ENCODE results near the gene CPTP. TPM values are rescaled to one million over a fixed set of nuclear protein-coding genes. Genes with fewer than 3 reads are reported as not detected.

The CPTP gene
- total and polyA plus RNA-seq, 2 of the 13 experiments (the other 11 are each of a cell fraction or from before 2014, with no cell fraction given), result 5.5 to 9.3 TPM

DNA sequence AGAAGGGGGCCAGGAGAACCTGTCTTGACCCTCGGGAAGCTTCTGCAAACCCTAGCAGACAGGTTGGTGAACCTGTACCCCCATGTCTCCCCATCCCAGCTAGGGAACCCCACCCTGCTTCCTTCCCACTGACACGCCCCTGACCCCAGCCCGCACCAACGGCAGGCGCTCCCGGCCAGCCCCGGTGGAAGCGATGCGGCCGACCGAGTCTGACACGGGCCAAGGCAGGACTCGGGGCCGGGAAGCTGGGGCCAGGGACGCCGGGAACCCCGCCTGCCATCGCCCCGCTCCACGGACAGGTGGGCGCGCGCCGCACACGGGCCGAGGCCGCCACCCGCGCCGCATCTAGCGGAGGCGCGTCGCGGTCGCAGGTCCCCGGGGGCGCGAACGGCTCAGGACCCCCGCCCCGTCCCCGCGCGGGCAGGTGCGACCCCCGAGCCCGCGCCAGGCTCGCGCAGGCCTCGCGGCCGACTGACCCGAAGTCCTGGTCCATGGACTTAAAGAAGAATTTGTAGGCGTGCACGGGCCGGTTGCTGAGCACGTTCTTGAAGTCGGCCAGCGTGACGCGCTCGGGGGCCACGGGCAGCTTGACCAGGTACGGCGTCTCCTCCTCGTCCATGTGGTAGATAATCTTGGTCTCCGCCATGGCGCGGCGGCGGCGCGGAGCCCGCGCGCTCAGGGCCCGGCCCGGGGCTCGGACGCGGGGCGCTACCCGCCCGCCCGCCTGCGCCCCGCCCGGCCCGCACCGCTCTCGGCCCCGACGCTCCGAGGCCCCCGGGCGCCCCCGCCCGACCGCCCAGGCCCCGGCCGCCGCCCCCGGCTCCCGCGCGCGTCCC is 24.0 kb downstream of the CPTP start (continued):
- TF ChIP-seq, protein P1, sequence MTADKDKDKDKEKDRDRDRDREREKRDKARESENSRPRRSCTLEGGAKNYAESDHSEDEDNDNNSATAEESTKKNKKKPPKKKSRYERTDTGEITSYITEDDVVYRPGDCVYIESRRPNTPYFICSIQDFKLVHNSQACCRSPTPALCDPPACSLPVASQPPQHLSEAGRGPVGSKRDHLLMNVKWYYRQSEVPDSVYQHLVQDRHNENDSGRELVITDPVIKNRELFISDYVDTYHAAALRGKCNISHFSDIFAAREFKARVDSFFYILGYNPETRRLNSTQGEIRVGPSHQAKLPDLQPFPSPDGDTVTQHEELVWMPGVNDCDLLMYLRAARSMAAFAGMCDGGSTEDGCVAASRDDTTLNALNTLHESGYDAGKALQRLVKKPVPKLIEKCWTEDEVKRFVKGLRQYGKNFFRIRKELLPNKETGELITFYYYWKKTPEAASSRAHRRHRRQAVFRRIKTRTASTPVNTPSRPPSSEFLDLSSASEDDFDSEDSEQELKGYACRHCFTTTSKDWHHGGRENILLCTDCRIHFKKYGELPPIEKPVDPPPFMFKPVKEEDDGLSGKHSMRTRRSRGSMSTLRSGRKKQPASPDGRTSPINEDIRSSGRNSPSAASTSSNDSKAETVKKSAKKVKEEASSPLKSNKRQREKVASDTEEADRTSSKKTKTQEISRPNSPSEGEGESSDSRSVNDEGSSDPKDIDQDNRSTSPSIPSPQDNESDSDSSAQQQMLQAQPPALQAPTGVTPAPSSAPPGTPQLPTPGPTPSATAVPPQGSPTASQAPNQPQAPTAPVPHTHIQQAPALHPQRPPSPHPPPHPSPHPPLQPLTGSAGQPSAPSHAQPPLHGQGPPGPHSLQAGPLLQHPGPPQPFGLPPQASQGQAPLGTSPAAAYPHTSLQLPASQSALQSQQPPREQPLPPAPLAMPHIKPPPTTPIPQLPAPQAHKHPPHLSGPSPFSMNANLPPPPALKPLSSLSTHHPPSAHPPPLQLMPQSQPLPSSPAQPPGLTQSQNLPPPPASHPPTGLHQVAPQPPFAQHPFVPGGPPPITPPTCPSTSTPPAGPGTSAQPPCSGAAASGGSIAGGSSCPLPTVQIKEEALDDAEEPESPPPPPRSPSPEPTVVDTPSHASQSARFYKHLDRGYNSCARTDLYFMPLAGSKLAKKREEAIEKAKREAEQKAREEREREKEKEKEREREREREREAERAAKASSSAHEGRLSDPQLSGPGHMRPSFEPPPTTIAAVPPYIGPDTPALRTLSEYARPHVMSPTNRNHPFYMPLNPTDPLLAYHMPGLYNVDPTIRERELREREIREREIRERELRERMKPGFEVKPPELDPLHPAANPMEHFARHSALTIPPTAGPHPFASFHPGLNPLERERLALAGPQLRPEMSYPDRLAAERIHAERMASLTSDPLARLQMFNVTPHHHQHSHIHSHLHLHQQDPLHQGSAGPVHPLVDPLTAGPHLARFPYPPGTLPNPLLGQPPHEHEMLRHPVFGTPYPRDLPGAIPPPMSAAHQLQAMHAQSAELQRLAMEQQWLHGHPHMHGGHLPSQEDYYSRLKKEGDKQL (CRISPR knock-in tag; IDR thresholded peaks at IDR 0.05; ENCODE audit: low read depth), result no peak
- no peak for TF ChIP-seq GTF3A (CRISPR knock-in tag; conservative IDR thresholded peaks at IDR 0.05)
- no peak for TF ChIP-seq NR2F6 (IDR thresholded peaks at IDR 0.05)
- no peak; the same call in 1 of the 2 replicates for TF ChIP-seq NR2F6 (CRISPR knock-in tag; IDR thresholded peaks at IDR 0.05)
- no peak for TF ChIP-seq ZNF709 (CRISPR knock-in tag; IDR thresholded peaks at IDR 0.05)
- TF ChIP-seq REXO4 (CRISPR knock-in tag; IDR thresholded peaks at IDR 0.05; ENCODE audit: borderline replicate concordance), result no peak
- TF ChIP-seq TOE1 (CRISPR knock-in tag; IDR thresholded peaks at IDR 0.05), result no peak
- no peak for TF ChIP-seq HIVEP1 (CRISPR knock-in tag; IDR thresholded peaks at IDR 0.05)
- no peak for TF ChIP-seq ZNF530 (CRISPR knock-in tag; IDR thresholded peaks at IDR 0.05; ENCODE audit: low read depth)
- TF ChIP-seq ZSCAN20 (CRISPR knock-in tag; IDR thresholded peaks at IDR 0.05; ENCODE audit: borderline replicate concordance), result no peak
- no peak for TF ChIP-seq ZC3H4 (CRISPR knock-in tag; IDR thresholded peaks at IDR 0.05; ENCODE audit: borderline replicate concordance)
- TF ChIP-seq KMT2B (CRISPR knock-in tag; IDR thresholded peaks at IDR 0.05), result no peak
- TF ChIP-seq, protein P2, sequence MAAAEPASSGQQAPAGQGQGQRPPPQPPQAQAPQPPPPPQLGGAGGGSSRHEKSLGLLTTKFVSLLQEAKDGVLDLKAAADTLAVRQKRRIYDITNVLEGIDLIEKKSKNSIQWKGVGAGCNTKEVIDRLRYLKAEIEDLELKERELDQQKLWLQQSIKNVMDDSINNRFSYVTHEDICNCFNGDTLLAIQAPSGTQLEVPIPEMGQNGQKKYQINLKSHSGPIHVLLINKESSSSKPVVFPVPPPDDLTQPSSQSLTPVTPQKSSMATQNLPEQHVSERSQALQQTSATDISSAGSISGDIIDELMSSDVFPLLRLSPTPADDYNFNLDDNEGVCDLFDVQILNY (CRISPR knock-in tag; conservative IDR thresholded peaks at IDR 0.05), result no peak
- 0 out of 2 replicates have a peak, but pooled peaks have one; percentile 15 for TF ChIP-seq MYC (CRISPR knock-in tag; IDR thresholded peaks at IDR 0.05; ENCODE audit: borderline replicate concordance)
- no peak for TF ChIP-seq RARG (CRISPR knock-in tag; IDR thresholded peaks at IDR 0.05; ENCODE audit: low read depth)
- TF ChIP-seq MTA1 (CRISPR knock-in tag; IDR thresholded peaks at IDR 0.05; ENCODE audit: borderline replicate concordance), result peak; percentile 7; the same call in 1 of the 2 replicates
- TF ChIP-seq ZNF501 (CRISPR knock-in tag; IDR thresholded peaks at IDR 0.05), result no peak
- TF ChIP-seq, protein P3, sequence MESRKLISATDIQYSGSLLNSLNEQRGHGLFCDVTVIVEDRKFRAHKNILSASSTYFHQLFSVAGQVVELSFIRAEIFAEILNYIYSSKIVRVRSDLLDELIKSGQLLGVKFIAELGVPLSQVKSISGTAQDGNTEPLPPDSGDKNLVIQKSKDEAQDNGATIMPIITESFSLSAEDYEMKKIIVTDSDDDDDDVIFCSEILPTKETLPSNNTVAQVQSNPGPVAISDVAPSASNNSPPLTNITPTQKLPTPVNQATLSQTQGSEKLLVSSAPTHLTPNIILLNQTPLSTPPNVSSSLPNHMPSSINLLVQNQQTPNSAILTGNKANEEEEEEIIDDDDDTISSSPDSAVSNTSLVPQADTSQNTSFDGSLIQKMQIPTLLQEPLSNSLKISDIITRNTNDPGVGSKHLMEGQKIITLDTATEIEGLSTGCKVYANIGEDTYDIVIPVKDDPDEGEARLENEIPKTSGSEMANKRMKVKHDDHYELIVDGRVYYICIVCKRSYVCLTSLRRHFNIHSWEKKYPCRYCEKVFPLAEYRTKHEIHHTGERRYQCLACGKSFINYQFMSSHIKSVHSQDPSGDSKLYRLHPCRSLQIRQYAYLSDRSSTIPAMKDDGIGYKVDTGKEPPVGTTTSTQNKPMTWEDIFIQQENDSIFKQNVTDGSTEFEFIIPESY (CRISPR knock-in tag; IDR thresholded peaks at IDR 0.05), result no peak
- TF ChIP-seq, protein P4, sequence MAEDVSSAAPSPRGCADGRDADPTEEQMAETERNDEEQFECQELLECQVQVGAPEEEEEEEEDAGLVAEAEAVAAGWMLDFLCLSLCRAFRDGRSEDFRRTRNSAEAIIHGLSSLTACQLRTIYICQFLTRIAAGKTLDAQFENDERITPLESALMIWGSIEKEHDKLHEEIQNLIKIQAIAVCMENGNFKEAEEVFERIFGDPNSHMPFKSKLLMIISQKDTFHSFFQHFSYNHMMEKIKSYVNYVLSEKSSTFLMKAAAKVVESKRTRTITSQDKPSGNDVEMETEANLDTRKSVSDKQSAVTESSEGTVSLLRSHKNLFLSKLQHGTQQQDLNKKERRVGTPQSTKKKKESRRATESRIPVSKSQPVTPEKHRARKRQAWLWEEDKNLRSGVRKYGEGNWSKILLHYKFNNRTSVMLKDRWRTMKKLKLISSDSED (CRISPR knock-in tag; IDR thresholded peaks at IDR 0.05), result no peak
